CD4-positive, alpha-beta T cell treated with Interleukin-15 for 4 hours (primary cell): ENCODE measurements around the gene SPRING1.
A peak's percentile ranks its signal among the peaks of the same experiment; 100 is the strongest.

ENCODE experiments used
- DNase-seq: peaks from one replicate; pipeline ENCODE4 v3.0.0-alpha.2; 2020; ENCODE audit warnings: low spot score

The SPRING1 gene

DNA sequence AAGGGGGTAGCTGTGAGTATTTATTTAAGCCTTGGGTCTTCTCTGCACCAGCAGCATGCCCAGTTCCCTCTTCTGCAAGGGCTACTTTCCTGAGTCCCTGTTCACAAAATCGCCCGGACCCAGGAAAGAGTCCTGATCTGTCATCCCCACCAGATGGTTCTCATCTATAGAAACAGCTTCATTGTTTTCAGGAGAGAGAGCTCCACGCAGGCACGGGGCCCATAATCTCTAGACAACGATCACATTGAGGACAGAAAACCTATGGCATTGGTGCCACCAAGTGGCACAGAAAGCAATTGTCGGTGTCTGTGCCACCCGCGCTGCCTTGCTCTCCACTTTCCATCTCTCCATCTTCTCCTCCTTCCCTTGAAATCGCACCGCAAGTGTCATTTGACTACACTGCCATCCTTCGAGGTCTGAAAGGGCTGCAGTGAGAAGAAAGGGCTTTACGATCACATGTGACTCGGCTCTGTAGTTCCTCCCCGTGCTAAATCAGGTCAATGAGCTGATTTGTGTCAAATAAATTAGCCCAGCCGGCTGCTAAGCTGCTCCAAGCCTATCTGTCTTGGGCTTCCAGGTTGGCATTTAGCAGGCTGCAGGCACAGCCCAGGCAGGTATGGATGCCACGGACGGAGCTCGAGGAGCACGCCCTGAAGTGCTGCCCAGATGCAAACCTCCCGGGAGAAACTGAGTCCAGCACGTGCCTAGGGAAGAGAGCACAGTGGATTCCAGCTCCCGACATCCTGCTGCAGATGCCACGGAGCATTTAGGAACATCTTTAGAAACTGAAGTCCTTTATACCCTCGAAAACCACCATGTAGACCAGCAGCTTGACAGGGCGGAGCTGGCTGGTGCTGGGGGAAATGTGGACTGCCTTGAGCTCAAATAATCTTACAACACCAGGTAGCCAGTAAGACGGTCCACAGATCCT lies 28.8 kb downstream of the SPRING1 start:
- peak; percentile 33 for DNase-seq

DNA sequence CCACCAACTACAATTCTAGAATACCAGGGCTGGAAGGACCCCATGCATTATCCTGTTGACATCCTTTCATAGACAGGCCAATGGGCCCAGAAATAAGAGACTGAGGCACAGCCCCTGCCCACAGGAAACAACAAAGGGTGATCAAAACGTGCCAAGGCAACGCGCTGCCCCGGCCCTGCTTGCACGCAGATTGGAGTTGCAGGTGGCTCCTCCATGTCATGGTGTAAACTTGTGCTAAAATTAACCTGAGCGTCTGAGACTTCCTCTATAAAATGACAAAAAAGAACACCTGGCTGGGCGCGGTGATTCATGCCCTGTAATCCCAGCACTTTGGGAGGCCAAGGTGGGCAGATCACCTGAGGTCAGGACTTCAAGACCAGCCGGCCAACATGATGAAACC lies 30.1 kb downstream of the SPRING1 start:
- no peak for DNase-seq

DNA sequence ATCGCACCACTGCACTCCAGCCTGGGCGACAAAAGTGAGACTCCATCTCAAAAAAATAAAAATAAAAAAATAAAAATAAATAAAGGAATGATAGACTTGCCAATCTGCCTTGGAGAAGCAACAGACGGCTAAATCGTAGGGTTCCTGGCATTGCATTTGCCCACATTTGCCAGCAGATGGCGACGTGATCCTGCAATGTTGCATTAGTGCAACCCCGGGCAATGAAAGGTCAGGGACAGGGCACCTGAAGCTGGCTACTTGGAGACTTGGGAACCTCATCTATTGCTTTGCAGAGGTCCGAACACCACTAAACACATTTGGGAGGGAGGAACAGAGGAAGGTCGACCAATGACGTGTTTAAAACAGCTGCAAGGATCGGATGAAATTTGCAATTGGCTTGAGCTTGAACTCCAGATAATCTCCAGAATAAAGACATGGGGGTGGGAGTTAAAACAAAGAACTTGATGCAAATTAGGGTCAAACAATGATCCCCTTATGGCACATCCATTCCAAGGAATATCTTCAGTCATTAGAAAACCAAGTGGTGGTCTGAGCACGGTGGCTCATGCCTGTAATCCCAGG lies 34.6 kb downstream of the SPRING1 start:
- DNase-seq: peak; percentile 65

DNA sequence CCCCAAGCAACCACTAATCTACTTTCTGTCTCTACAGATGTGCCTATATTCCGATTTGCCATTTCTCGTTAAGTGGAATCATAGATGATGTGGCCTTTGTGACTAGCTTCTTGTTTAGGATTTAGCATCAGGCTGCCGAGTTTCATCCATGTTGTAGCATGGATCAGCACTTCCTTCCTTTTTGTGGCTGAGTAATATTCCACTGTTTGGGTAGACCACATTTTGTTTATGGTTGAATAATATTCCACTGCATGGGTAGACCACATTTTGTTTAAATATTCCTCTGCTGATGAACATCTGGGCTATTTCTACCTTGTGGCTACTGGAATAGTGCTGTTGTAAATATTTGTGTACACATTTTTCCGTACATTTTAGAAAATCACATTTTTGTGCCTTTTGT lies 36.4 kb downstream of the SPRING1 start:
- DNase-seq: no peak

DNA sequence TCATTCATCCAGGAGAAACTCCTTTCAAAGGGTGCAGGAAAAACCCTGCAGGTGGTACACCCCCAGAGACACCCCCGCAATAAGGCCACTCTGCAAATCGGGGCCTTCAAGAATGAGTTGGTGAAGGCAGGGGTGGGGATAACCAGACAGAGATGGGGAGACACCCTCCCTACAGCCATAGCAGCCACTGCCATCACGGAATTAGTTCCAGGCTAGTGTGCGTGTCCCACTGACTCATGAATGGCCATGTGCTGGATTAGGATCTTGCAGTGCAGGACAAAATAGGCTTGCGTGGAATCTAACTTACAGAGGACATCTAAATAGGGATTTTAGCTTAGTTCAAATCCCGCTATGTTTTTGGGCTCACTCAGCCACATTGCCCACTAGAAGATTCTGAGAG lies 37.8 kb downstream of the SPRING1 start:
- DNase-seq: no peak

DNA sequence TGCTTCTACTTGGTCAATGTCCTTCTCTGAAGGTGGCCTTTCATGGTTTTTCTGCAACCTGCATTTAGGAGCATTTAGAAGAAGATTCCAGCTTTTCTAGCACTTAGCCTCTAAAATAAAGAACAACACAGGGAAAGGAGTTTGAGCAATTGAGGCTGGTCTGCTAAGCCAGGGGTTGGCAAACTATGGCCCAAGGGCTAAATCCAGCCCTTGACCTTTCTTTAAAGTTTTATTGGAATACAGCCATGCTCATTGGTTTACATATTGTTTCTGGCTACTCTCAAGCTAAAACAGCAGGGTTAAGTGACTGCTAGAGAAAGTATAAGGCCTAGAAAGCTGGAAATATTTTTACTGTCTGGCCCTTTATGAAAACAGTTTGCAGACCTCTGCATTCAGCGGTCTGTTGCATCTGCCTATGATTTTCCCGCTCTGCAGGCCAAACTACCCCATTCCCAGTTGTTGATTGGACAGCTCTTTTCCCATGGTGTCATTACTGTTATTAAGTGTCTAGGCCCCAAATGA lies 39.3 kb downstream of the SPRING1 start:
- no peak for DNase-seq

DNA sequence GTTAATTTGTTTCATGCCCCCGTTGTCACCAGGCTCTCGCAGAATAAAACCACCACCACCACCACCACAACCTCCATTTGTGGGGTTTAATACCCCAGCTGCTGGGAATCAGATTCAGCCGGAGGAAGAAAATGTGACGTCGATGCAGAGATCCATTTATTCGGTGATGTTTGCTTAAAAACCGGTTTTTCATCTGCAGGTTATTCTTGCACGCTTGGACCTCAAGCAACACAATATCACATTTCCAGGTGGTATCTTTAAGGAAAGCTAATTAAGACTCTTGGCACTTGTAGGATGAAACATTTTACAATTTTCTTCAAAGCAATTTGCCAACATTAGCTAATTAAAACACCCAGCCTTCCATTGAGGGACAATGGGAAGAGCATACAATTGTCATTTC lies 39.8 kb downstream of the SPRING1 start:
- DNase-seq: no peak

DNA sequence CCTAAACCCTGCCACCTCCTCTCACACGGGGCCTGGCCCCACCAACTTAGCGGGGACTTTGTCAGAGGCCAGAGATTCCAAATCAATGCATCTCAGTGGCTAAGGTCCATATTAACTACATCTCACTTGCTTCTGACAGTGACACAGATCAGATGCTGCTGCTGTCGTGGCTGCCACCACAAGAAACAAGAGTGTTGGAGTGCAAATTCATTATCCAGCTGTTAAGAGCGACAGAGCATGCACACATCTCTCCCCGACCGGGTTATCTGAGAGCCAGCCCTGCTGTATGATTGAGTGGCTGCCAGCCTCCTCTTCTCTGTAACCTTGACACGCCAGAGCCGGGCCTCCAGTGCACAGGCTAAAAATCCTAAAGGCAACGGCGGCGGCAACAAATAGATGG lies 40.2 kb downstream of the SPRING1 start:
- DNase-seq: no peak

DNA sequence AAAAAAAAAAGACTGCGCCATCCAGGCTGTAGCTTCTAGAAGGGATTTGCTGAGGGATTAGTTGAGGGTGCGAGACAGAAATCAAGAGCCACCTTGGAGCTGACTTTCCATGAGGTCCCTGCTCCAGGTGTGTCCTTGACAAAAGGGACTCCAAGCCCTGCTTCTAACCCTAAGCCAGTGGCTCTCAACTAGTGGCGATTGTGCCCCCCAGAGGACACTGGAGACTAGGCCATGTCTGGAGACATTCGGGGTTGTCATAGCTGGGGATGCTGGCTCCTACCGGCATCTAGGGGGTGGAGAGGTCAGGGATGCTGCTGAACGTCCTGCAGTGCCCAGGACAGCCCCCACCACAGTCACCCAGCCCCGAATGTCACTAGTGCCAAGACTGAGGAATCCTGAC lies 40.6 kb downstream of the SPRING1 start:
- DNase-seq: no peak

DNA sequence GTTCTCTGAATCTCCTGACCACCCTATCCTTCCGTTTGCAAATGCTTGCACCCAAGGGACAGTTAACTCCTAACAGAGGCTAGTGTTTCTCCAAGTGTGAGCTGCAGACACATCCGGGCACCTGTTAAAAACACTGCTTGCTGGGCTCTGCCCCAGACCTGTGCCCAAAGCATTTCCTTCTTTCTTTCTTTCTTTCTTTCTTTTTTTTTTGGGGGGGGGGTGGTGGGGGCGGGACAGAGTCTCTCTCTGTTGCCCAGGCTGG lies 42.5 kb downstream of the SPRING1 start:
- DNase-seq: no peak

DNA sequence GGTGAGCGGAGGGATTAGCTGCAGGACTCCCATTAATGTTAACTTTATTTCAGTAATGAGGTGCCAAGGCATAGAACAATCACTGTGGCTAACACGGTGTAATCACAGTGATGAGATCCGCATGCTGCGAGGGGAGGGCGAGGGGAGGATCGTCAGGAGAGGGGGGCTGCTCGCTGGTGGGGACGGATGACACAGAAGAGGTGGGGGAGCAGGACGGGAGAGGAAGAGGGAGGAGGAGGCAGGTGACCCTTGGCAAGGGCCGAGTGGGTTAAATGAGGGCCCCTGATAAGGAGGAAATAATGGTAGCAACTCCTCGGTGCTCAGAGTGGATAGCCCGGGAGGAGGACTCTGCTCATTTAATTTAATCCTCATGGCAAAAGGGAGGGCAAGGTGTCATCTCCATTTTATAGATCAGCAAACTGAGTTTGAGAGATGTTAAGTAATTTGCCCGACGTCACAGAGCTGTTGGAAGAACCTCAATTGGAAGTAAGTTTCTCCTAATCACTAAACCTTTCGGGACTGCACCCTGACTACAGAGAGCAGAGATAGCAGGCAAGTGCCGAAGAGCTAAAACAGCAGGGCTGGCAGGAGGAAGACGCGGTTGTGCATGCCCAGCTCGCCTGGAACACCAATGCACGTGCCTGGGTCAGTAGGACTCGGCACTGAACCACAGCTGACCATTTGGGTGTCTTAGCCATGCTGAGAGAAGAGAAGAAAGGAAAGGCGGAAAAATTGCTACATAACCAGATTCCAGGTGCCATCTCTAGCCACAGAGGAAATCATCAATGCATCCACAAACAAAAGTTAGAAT lies 43.0 kb downstream of the SPRING1 start:
- no peak for DNase-seq

DNA sequence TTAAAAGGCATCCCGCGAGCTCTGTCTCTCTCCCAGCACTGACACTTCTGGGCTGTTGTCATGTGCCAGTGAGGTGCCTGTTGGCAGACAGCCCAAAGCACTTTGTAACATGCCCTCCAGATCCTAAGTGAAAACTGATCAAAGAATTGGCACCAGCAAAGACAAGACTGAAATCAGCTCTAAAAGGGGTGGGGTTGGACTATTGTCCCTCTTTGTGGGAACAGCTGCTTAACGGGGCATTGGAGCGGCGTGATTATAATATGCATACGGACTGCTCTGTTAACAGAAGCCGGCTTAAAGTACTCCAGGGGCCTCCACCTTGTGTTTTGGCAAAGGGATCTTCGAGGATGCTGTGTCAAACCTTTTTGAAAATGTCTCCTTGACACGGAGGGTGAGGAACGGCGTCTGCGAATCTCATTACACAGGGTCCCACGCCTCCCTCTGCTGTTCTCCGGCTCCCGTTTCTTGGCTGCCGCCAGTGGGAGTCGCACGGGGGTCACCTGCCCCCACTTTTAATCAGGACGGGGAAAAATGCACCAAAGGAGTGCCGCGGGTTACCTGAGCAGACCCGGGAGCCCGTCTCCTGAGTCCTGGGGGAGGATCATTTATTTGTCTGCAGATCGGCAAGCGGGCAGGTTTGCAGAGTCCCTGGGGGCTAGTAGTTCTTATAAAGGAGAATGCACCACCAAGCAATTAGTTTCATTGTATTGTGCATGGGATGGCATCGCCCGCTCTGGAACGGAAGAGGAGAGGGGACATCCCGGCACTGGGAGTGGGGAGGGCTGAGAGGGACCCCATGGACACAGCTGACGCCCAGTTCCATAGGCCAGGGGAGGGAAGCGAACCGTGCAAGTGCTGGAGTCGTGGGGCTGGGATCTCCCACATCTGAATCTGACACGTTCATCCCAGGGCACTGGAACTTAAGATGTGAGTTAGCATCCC lies 44.3 kb downstream of the SPRING1 start:
- DNase-seq: no peak

DNA sequence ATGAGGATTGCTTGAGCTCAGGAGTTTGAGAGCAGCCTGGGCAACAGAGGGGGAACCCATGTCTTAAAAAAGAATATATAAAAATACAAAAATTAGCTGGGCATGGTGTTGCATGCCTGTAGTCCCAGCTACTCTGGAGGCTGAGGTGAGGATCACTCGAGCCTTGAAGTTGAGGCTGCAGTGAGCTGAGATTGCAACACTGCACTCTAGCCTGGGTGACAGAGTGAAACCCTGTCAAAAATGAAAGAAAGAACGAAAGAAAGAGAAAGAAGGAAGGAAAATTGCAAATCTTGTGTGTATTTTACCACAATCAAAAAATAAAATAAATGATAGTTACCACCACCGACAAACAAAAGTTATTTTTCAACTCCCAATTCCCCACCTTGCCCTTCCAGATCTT lies 45.3 kb downstream of the SPRING1 start:
- DNase-seq: no peak

DNA sequence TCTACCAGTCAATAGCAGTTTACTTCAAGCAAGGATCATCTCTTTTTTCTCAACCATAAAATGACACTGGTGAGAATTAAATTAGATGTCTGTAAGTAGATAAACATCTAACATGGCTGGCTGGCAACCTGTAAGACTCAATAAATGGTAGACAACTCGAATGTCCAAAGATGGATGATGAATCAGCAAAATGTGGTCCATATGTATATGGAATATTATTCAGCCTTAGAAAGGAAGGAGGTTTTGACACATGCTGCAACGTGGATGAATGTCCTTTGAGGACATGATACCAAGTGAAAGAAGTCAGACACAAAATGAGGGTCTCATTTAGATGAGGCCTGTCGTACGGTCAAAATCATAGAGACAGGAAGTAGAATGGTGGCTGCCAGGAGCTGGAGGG lies 46.2 kb downstream of the SPRING1 start:
- DNase-seq: no peak

DNA sequence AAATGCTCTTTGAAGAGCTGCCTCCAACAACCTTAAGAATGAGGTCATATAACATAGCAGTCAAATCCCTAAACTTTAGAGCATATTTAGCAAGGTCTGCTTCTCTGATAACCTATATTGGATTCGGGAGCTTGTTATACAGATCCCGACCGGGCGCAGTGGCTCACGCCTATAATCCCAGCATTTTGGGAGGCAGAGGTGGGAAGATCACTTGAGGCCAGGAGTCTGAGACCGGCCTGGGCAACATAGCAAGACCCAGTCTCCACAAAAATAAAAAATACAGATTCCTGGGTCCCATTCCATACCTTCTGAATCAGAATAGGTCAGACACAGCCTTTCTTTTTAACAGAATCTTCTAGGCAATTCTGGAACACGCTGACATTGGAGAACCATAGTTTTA lies 46.7 kb downstream of the SPRING1 start:
- DNase-seq: no peak

DNA sequence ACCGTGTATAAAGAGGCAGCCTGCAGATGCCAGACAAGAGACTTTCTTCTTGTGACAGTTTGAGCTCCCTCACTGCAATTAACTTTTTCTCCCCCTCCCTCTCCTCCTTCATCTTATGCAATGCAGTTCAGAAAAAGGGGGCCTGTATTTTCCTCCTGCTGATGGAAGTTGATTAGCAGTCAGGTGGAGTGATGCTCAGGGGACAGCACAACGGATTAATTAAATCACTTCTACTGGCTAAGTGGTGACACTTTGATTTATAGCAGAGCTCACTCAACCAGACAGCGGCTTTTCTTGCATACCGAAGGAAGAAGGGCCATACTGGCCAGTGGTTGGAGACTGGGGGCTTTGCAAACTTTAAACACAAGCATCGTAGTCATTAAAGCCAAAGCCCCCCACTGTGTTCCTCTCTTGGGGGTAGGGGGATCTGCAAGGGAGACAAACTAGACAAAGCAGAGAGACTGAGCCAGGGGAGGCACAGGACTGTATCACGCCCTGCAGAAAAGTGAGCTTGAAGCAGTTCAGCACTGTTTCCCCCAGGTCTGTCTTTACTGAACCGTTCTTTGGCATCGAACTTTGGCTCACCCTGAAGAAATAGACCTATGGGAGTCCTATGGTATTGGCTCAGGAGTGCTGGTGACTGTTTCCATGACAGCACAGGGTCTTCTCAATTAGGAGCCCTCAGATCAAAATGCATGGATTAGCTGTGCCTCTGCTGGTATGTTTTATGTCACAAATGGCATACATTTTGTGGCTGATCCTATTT lies 47.7 kb downstream of the SPRING1 start:
- DNase-seq: no peak

DNA sequence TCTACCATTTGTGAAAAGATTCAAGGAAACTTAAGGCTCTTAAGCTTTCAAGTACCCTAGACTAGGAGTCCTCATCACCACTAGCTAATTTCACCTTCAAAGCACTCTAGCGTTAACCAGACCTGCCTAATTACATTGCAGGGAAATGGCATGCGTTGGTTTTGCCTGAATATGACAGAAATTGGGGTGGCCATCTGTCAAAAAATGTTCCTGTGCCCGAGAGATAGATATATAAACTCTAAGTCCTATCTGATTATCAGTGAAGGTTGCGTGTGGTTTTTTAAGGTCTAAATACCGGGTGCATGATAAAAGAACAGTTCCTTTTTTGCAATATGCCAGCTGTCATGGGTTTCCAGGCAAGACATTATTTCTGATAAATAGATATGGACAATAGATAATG lies 48.3 kb downstream of the SPRING1 start:
- no peak for DNase-seq
